Activated T-helper 1 cell treated with anti-CD3 and anti-CD28 coated beads, Interleukin-2, amount 50 U/mL, for 16 hours (primary cell): ENCODE results near the gene P2RX2.

Source experiments
- DNase-seq, 2 donors: peaks; one replicate each; pipeline ENCODE4 v3.0.0-alpha.2; 2020; ENCODE audit warnings: low read depth in 1 of 2, low spot score in 1 of 2

Gene P2RX2

DNA sequence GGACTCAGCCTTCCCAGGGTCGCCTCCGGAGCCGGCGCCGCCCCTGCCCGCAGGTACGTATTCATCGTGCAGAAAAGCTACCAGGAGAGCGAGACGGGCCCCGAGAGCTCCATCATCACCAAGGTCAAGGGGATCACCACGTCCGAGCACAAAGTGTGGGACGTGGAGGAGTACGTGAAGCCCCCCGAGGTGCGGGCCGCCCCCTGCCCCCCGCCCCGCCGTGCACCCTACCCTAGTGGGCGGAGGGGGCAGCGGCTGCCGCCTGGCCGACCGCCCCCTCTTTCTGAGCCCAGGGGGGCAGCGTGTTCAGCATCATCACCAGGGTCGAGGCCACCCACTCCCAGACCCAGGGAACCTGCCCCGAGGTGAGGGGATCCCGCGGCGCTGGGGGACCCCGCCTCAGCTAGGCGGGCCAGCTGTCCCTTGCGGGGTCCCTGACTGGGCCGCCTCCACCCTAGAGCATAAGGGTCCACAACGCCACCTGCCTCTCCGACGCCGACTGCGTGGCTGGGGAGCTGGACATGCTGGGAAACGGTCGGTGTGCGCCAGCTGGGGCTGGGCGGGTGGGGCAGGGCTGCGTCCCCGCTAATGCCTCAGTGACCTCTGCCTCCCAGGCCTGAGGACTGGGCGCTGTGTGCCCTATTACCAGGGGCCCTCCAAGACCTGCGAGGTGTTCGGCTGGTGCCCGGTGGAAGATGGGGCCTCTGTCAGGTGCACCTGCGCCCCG, 973 bp downstream of the P2RX2 start:
- DNase-seq, result no peak

DNA sequence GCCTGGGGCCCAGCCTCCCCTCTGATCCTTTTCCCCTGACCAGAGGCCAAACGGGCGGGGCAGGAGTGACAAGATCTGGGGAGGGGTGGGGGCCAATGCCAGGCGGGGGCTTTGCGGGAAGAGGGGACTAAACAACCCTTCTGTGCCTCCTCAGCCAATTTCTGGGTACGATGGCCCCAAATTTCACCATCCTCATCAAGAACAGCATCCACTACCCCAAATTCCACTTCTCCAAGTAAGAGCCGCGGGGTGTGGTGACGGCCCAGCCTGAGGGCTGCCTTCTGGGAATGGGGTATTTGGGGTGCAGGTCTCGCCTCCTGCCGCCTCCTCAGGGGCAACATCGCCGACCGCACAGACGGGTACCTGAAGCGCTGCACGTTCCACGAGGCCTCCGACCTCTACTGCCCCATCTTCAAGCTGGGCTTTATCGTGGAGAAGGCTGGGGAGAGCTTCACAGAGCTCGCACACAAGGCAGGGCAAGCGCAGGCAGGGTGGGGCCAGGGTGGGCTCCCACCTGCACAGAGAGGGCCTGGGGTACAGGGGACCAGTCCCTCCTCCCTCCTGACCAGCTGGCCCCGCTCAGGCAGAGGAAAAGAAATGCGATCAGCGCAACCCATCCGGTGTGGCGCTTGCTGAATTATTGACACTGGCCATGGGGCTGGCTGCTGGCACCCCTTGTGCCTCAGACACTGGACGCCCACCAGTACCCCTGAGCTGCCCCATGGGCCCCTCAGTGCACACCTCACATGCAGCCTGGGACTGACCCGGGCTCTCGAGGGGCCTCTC, 1.7 kb downstream of the P2RX2 start:
- no peak for DNase-seq

DNA sequence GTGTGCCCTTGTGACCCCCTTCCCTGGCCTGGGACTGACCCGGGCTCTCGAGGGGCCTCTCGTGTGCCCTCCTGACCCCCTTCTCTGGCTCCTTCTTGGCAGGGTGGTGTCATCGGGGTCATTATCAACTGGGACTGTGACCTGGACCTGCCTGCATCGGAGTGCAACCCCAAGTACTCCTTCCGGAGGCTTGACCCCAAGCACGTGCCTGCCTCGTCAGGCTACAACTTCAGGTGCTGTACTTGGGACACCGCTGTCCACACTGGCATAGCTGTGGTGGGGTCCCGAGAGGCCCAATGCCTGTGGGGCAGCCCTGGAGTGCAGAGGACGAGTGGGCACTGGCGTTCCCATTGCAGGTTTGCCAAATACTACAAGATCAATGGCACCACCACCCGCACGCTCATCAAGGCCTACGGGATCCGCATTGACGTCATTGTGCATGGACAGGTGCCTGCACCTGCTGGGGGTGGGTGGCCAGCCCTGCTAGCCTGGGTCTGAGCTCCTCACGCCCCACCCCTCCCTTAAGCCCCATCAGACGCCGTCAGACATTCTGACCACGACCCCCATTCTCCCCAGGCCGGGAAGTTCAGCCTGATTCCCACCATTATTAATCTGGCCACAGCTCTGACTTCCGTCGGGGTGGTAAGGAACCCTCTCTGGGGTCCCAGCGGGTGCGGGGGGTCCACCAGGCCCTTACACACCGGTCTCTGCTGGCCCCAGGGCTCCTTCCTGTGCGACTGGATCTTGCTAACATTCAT, 2.5 kb downstream of the P2RX2 start:
- DNase-seq, result no peak

DNA sequence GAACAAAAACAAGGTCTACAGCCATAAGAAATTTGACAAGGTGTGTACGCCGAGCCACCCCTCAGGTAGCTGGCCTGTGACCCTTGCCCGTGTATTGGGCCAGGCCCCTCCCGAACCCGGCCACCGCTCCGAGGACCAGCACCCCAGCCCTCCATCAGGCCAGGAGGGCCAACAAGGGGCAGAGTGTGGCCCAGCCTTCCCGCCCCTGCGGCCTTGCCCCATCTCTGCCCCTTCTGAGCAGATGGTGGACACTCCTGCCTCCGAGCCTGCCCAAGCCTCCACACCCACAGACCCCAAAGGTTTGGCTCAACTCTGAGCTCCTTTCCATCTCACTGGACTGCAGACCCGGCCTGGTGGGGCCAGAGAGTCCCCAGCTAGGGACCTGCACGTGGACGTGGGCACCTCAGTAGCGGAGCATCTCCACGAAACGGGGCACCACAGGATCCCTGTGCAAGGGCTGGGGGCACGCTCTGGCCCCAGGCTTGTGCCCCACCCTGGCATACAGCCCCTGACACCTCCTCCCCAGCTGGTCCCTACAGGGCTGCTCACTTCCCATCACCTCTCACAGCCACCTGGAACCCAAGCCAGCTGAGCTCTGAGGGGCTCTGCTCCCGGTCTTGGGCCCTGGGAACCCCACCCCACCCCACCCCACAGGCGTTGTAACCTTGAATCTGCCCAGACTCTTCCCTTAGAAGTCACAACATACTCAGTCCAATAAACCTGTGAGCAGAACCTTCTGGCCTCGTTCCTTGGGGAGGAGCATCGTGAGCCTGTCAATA, 3.3 kb downstream of the P2RX2 start:
- no peak for DNase-seq

DNA sequence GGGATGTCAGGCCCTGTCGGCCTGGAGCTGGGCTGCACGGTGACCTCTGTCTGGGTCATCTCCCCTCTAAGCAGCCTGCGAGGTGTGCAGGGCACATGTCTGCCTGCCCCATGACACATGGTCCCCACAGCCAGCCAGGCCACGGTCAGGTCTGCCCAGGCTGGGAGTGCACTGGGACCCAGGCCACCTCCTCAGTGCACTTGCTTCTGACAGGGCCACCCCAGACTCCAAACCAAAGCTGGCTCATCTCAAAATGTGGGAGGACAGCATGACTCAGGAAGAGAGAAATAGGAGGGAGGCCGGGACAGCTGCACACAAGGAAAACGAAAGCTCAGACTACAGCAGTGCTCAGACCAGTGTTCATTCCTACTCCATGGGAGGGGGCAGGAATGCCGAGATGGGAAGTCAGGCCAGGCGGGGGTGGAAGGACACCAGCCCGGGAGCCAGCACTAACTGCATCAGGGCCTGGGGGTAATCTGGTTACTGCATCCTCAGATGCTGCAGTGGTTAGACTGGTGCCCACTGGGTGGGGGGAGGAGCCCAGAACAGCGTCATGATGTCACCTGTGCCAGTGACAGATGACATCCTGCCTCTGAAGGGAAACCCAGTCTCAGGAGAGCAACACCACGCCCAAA, 4.0 kb downstream of the P2RX2 start:
- DNase-seq, result no peak

DNA sequence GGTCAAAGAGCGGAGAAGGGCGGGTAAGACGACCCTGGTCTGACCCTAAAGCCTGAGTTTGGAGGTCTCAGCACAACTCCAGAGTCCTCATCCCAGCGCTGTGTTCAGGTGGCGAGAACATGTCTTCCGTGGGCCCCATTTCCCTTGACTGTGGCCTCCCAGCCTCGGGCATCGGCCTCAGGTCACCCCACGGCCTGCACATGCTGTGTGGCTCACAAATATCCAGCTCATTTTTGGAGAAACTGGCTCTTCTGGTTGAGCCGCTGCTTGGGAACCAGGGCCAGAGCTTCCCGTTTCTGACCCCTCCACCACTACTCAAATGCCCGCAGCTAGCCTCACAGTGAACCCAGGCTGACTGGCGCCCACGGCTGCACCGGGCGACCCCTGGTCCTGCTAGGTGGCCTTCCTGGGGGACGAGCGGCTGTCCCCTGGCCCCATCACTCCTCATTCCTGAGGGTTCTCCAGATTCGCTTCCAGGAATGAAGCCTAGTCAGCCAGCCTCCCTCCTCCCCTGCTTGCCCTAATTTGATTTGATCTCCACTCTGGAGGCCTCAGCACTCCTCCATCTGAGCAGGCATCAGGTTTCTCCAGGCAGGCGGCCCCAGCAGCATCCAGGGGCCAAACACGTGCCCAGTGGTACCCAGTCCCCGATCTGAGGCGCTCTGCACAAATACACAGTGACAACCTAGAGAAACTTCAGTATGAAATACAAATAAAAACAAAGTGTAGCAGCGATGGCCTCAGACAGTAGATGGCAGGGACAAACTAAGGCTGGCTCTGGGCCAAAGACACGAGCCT, 4.7 kb downstream of the P2RX2 start:
- DNase-seq, result no peak

DNA sequence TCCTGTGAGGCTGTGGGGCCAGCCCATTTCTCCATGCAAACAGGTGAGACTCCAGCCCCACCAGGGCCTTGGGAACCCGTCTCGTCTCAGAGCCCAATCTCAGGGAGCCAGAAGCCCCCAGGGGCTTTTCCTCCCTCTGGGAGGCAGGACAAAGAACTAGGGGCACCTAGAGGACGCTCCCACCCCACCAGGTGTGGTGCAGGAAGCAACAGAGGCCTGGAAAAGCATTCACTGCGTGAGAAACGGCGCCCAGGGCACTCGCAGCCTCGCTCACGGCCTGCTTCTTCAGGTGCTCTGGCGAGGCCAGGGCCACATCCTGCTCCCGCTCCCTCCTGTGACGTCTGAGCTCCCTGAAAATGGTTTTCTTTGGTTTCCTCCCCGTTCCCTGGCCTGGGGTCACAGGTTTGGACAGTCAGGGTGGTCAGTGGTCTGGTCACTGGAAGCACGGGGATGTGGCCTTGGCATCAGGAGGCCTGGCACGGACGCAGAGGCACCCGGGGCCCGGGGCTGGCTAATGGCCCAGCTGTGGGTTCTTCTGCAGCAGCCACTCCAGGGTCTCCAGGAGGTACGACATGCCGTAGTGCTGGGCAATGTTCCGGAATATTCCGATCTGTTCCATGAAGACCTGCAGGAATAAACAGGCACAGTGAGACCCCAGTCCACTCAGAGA, 5.7 kb downstream of the P2RX2 start:
- DNase-seq, result no peak

DNA sequence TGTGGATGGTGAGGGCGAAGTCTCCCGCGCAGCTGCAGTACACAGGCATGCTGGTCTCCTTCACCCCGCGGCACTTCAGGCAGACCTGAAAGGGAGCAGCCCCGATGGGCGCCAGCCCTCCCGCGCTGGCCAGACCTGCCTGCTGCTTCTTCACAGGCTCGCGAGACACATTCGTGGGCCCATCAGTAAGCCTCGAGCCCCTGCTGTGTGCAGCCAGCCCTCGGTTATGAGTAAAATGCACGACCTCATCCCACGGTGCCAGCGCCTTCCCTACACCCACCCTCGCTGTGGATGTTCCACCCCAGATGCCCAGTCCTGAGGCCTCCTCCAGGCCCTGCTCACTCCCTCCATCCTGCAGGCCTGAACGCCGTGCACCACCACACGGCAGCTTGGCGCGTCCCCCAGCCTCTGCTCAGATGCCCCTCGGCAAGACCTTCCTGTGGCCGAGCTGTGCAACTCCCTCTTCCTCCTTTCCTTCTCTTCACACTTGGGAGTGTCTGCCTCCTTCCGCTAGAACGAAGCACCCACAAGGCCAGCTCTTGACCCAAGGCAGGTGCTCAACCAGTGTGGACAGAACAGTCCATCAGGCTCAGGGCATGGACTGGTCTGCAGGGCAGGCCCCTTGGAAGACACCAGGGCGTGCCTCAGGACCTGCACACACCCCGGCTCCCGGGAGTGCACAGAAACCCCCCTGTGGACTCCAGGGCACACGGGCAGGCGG, 6.5 kb downstream of the P2RX2 start:
- no peak for DNase-seq

DNA sequence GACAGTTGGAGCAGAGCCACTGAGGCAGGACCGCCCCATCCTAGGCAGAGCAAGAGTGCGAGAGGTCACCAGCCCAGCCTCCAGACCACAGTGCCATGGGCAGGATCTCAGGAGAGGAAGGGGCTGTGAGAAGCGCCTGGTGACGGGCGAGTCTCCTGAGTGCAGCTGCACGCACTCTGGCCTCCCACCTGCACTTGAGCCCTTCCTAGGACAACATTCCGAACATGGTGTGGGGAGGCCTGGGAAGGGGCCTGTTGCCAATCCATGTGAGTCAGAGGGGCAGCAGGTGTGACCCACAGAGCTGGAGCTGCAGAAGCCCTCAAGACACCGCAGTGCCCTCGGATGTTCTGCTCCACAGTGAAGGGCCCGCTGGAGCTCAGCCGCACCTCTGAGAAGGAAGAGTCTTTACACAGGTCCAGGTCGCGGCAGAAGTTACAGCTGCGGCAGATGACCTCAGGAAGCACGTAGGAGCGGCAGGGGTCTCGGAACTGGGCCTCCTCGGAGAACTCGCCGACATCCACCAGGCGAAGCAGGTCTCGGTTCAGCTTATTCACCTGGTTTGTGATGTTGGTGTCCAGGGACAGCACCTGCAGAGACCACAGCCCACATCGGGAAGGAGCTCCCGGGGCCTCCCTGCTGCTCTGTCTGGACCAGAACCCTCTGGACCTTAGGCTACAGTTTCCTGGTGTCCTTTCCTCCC, 7.3 kb downstream of the P2RX2 start:
- no peak for DNase-seq

DNA sequence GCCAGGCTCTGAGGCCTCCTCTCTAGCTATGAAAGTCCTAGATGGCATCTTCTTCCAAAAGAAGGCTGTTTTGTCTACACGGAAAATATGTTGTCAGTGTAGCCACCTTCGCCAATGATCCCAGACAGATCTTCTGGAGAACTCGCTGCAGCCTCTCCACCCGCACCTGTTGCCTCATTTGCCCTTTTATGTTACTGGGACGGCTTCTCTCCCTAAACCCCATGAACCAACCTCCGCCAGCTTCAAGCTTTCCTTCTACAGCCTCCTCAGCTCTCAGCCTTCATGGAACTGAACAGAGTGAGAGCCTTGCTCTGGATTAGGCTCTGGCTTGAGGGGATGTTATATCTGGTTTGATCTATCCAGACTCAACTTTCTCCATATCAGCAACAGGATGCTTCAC, 10.8 kb downstream of the P2RX2 start:
- DNase-seq, result no peak

DNA sequence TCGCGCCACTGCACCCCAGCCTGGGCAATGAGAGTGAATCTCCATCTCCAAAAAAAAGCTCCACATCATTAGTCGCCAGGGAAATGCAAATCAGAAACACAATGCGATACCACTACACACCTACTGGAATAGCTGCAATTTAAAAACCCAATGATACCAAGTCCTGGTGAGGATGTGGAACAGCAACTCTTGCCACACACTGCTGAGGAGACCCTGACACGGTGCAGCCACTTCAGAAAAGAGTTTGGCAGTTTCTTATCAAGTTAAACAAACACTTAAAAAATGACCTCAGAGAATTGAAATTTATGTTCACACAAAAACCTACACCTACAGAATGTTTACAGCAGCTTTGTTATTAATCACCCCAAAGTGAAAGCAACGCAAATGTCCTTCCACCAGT, 12.1 kb downstream of the P2RX2 start:
- DNase-seq, result no peak

DNA sequence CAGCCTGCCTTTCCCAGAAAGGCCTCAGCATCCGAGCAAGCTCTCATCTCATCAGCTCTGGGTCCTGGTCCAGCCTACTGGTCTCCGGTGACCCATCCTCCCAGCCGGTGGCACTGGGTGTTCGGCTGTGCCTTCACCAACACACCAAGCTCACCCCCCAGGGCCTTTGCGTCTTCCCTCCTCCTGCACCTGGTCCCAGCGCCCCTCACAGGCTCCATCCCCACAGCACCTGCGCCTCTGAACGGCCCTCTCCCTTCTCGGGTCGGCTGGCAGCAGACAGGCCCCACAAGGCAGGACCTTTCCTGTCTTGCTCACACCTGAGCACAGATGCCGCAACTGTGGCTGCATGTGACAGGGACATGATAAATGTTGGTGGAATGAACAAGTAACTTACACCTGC, 13.1 kb downstream of the P2RX2 start:
- no peak for DNase-seq

DNA sequence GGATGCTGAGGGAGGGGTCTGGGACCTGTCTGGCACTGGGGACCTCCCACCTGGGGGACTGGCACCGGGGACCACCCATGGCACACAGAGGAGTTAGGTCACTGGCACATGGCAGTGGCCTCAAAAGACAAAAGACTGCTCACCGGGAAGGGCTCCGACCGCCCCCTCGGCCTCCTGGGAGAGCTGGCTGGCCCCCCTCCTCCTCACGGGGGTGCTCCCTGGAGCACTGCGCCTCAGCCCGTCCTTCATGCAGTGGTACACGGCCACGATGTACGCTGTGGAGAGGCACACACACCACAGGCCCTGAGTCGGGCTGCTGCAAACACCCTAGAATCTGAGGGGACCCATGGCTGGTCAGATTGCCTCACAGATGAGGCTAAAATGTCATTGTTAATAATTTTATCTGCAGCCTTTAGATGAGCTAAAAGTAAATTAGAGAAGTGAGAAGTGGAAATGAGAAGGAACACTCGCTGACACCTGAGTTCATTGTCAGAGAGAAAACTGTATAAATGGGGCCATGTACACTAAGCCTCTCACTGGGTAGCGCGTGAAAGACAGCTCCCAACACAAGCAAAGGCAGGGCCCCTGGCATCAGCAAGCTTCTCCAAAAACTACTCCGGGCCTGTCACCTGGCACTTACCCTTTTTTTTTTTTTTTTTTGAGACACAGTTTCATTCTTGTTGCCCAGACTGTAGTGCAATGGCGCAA, 14.1 kb downstream of the P2RX2 start:
- DNase-seq, result no peak

DNA sequence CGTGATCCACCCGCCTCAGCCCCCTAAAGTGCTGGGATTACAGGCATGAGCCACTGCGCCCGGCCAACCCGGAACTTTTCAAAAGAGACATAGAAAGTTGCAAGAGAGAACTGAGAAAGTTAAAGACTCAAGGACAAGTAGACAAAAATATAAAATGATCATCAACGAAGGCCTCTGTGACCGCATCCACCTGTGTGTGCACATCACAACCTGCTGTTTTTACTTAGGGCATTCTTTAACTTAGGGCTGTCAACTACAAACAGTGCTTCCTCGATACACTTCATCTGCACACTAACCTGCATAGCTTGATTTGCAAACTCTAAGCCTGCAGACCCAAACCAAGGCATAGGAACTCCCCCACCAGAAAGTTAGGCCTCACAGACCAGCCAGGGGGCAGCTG, 14.8 kb downstream of the P2RX2 start:
- DNase-seq, result no peak

DNA sequence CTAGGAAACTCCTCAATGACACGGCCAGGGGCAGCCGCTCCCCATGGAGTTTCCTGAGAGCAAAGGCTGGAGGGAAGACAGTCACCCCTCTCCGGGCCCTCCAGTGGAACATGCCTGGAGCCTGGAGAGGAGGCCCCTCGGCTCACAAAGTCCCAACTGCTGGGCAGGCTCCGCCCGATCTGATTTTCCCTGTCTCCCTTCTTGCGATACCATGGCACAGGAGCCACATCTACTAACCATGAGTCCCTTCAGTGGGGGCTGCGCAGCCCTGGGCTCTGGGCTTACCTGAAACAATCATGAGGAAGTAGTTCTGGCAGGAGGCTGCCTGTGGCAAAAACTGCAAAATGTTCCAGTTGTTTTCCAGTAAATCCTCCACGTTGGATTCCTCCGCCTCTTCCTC, 15.3 kb downstream of the P2RX2 start:
- DNase-seq, result no peak

DNA sequence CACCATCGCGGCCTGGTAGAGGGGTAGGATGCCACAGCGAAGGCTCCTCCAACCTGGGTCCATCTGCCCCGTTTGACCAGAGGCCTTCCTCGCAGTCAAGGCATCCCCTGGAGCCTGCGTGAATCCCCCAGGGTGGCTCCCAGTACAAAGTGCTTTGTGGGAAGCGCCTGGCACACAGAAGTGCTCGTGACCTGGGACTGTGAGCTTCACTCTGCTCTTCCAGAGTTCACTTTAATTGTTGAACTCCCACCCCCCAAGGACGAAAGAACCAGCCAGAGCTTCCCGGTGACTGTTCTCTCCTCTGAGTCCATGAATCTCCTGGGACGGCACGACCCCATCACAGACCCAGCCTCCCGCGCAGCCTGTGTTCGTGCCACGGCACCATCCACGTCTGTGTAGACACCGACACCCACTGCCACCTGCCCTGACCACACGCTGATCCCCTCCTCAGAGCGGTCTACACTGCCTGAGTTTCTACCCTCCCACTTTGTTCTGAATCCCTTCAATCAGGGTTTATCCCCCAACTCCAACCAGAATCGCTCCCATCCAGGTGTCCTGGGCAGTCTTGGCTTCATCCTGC, 15.9 kb downstream of the P2RX2 start:
- no peak for DNase-seq
